OCI-LY3 (cell line): Measurements from ENCODE around the gene ZMYM4.
"Not testable (repeated sequence)": the region's sequence is repeated elsewhere in the genome, so short reads cannot be mapped to it uniquely, and the experiment has no call there.

Experiments
- EZH2phosphoT487 ChIP-seq: fragments of 200-600 bp; shearing (Covaris generic); IDR thresholded peaks from 2 replicates; pipeline ENCODE4 v1.6.1; 2018; ENCODE audit warnings: antibody characterized with exemption, mixed run types, low read depth
- TF ChIP-seq, protein P1 (sequence below): fragments of 200-600, 300-600 bp; sonication (generic); IDR thresholded peaks from 2 replicates; pipeline ENCODE4 v1.5.1; 2014; ENCODE audit warnings: antibody characterized with exemption, low read length, low read depth

DNA sequence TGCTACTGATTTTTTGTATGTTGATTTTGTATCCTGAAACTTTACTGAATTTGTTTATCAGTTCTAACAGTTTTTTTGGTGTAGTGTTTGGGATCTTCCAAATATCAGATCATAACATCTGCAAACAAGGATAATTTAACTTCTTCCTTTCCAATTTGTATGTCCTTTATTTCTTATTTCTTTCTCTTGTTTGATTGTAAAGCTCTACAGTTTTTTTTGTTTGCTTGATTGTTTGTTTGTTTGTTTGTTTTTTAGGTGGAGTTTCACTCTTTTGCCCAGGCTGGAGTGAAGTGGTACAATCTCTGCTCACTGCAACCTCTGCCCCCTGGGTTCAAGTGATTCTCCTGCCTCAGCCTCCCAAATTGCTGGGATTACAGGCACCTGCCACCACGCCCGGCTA, 31.7 kb upstream of the ZMYM4 start:
- TF ChIP-seq, protein P1, sequence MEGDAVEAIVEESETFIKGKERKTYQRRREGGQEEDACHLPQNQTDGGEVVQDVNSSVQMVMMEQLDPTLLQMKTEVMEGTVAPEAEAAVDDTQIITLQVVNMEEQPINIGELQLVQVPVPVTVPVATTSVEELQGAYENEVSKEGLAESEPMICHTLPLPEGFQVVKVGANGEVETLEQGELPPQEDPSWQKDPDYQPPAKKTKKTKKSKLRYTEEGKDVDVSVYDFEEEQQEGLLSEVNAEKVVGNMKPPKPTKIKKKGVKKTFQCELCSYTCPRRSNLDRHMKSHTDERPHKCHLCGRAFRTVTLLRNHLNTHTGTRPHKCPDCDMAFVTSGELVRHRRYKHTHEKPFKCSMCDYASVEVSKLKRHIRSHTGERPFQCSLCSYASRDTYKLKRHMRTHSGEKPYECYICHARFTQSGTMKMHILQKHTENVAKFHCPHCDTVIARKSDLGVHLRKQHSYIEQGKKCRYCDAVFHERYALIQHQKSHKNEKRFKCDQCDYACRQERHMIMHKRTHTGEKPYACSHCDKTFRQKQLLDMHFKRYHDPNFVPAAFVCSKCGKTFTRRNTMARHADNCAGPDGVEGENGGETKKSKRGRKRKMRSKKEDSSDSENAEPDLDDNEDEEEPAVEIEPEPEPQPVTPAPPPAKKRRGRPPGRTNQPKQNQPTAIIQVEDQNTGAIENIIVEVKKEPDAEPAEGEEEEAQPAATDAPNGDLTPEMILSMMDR = not testable (repeated sequence)
- TF ChIP-seq EZH2phosphoT487 = not testable (repeated sequence)
